Measurements from ENCODE around the gene CCDC85C. TPM values are rescaled to one million over a fixed set of nuclear protein-coding genes. Genes with fewer than 3 reads are reported as not detected.

Gene CCDC85C
- polyA plus RNA-seq, 1 experiment, result 7.2 TPM

DNA sequence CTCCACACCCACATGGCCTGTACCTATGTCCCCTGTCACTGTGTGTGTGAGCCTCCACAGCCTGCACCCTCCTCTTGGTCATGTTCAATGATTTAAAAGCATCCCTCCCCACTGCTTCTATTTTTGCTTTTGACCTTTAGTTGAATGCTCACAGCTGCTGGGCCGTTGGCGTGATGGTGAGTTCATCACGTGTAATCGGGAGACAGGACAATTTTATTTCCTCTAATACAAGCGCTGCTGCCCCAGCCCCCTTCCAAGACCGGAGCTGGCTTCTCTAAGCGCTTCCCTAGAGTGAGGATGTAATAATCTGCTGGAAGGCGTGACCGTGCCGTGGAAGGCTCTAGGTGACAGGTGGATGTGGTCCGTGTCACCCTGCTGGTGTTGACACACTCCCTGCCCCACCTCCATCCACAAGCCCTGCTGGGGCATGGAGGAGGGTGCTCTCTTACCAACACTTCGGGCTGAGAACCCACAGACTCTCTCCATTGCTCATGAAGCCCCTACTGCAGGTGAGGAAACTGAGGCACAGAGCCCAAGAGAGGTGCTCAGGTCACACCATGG lies 25.4 kb downstream of the CCDC85C start:
- no peaks in the 10 kb centered on the region for H3K27me3 ChIP-seq (ENCODE audit: control insufficient read depth, insufficient read depth, low read length)
- no peak for DNase-seq (ENCODE audit: low read depth, low spot score)
- TF ChIP-seq, protein P1, sequence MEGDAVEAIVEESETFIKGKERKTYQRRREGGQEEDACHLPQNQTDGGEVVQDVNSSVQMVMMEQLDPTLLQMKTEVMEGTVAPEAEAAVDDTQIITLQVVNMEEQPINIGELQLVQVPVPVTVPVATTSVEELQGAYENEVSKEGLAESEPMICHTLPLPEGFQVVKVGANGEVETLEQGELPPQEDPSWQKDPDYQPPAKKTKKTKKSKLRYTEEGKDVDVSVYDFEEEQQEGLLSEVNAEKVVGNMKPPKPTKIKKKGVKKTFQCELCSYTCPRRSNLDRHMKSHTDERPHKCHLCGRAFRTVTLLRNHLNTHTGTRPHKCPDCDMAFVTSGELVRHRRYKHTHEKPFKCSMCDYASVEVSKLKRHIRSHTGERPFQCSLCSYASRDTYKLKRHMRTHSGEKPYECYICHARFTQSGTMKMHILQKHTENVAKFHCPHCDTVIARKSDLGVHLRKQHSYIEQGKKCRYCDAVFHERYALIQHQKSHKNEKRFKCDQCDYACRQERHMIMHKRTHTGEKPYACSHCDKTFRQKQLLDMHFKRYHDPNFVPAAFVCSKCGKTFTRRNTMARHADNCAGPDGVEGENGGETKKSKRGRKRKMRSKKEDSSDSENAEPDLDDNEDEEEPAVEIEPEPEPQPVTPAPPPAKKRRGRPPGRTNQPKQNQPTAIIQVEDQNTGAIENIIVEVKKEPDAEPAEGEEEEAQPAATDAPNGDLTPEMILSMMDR (IDR thresholded peaks at IDR 0.05; ENCODE audit: low read depth, low read length), result no peak
- H3K27ac ChIP-seq (ENCODE audit: low read depth, low read length), result no peak overlapping the region
- no peaks in the 10 kb centered on the region; the same call in 1 of the 2 replicates for H3K9me3 ChIP-seq (ENCODE audit: control insufficient read depth, insufficient read depth, low read length)
- POLR2A ChIA-PET, result interaction anchor here (1.5 kb wide), 1 partner anchor 97 kb away, joined by 3 read pairs; the partner anchor contains the start of gene CCNK
- H3K4me3 ChIP-seq (ENCODE audit: low read depth, low read length), result no peak overlapping the region
- CTCF ChIA-PET, result no interaction called here

DNA sequence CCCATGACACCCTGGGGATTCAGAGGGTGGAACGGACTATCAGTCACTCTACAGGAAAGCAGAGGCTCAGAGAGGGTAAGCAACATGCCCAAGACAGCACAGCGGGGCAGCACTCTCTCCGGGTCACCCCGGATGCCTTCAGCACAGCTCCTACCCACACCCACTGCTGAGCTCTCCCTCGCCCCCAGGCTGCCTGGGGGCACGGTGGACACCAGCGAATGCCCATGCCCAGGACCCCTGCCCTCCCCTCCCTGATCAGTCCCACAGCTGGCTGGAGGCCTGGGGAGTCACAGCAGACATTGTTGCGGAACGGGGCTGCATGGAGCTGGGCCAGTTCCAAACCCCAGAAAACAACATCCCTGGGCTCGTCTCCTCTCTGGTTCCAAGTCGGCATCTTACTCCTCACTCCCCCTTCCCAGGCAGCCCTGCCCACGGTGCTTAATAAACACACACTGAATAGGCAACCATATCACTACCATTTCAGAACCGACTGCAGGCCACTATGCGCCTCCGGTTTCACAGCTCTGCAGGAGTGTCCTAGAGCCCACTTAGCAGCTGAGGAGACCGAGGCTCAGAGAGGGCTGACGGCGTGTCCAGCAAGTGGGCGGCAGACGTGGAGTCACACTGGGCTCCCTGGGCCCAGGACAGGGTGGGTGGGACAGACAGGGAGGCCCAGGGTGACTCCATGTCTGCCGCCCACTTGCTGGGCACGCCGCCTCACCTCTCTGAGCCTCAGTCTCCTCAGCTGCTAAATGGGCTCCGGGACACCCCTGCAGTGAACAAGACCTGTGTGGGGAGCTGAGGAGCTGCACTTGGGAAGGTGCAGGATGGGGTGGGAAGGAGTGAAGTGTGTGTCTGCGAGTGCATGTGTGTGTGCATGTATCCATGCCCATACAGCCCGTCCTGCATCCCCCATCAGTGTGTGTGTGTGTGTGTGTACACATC lies 27.0 kb downstream of the CCDC85C start:
- CTCF ChIA-PET, result interaction anchor here (0.5 kb wide), 1 partner anchor 322 kb away, joined by 4 read pairs; no protein-coding TSS in a partner anchor
- no peak overlapping the region for H3K4me3 ChIP-seq (ENCODE audit: low read depth, low read length)
- H3K27me3 ChIP-seq (ENCODE audit: control insufficient read depth, insufficient read depth, low read length), result no peaks in the 10 kb centered on the region
- H3K27ac ChIP-seq (ENCODE audit: low read depth, low read length), result no peak overlapping the region
- POLR2A ChIA-PET, result no interaction called here
- H3K9me3 ChIP-seq (ENCODE audit: control insufficient read depth, insufficient read depth, low read length), result no peaks in the 10 kb centered on the region; the same call in 1 of the 2 replicates
- TF ChIP-seq, protein P1 (IDR thresholded peaks at IDR 0.05; ENCODE audit: low read depth, low read length), result no peak
- no peak for DNase-seq (ENCODE audit: low read depth, low spot score)

- DNase-seq (ENCODE audit: low read depth, low spot score), result no peak
- ChIA-PET POLR2A (no interaction called here), CTCF (interaction anchor here (0.6 kb wide), 2 partner anchors 37 to 45 kb away, joined by 3 to 4 read pairs; no protein-coding TSS in a partner anchor)
- Histone ChIP-seq H3K27me3 (ENCODE audit: control insufficient read depth, insufficient read depth, low read length) (no peaks in the 10 kb centered on the region), H3K27ac (ENCODE audit: low read depth, low read length) (peak overlapping the region; percentile 21), H3K9me3 (ENCODE audit: control insufficient read depth, insufficient read depth, low read length) (no peaks in the 10 kb centered on the region; the same call in 1 of the 2 replicates), H3K4me3 (ENCODE audit: low read depth, low read length) (no peak overlapping the region)
- TF ChIP-seq, protein P1 (IDR thresholded peaks at IDR 0.05; ENCODE audit: low read depth, low read length), result no peak
These were observed 27.7 kb downstream of the CCDC85C start for GRCh38 chr14:99576304-99576703.

DNA sequence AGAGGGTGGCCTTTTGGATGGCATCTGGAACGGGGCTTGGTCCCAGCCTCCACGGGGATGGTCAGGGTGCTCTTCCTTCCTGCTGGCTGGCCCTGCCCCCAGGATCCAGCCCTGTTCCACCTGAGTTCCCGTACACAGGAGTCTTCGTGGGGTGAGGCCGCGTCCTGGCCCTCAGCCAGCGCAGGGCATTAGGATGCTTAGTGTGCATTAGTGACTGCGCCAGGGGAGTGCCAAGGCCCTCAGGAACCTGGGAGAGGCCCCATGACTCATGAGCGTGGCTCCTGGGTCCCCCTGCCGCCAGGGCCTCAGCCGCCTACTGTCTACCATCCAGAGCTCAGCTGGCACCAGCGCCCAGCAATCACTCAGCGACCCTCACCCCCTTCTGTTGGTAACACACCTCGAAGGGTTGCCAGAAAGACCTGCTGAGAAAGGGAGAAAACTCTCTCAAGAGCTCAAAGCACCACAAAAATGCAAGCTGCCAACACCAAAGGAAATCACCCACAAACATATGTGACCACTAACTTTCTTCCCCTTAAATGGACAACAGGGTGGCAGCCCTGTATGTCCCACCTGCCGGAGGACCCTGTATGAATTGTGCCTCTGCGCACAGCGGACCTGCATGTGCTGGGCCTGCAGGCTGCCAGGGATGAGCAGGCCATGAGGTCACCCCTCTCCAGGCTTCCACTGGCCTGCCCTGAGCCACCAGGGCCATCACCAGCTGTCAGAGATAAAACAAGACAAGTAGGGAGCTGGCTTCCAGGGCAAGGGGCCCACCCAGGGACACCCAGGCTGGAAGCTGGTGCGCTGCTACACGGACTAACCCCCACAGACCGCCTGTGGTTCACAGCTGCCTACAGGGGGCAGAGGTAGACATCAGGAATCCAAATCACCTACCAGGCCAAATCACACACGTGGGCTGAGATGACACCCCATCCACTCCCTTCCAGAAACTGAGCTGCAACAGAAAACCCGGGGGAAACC lies 28.7 kb downstream of the CCDC85C start:
- ChIA-PET CTCF (interaction anchor here (0.6 to 1.0 kb wide), 3 partner anchors 12 to 44 kb away, joined by 3 to 4 read pairs (median 4); no protein-coding TSS in a partner anchor), POLR2A (interaction anchor here (1.0 to 1.2 kb wide), 4 partner anchors 28 to 94 kb away, joined by 3 read pairs; partner anchors contain the start of genes CCDC85C, CCNK and SETD3)
- Histone ChIP-seq H3K27me3 (ENCODE audit: control insufficient read depth, insufficient read depth, low read length) (no peaks in the 10 kb centered on the region), H3K9me3 (ENCODE audit: control insufficient read depth, insufficient read depth, low read length) (no peaks in the 10 kb centered on the region), H3K4me3 (ENCODE audit: low read depth, low read length) (no peak overlapping the region), H3K27ac (ENCODE audit: low read depth, low read length) (peak overlapping the region; percentile 68)
- no peak for DNase-seq (ENCODE audit: low read depth, low spot score)
- TF ChIP-seq, protein P1 (IDR thresholded peaks at IDR 0.05; ENCODE audit: low read depth, low read length), result peak; percentile 40

Data from AG04450 (cell line).